H1 (cell line): Measurements from ENCODE around the gene PPY. TPM values are rescaled to one million over a fixed set of nuclear protein-coding genes. Genes with fewer than 3 reads are reported as not detected.

Experiments used
- CTCF ChIA-PET: fragments of 300-600 bp; sonication (Branson Sonifier 250); formaldehyde crosslinking; loops from one replicate; lab custom pipeline; 2021; ENCODE audit not compliant: partially characterized antibody; lab: Charles Lee
- POLR2A ChIA-PET: fragments of 300-600 bp; sonication (Branson Sonifier 250); formaldehyde crosslinking; loops from one replicate; lab custom pipeline; 2021; ENCODE audit warnings: inconsistent platforms; ENCODE audit not compliant: partially characterized antibody; lab: Charles Lee
- DNase-seq, 2 experiments: peaks; one replicate each; pipeline versions ENCODE4 v3.0.0 to v3.0.0-alpha.2; 2010 to 2022; ENCODE audit warnings: low spot score in 2 of 2, low read depth in 1 of 2, mixed read lengths in 1 of 2
- FAIRE-seq: peaks from 2 replicates; lab custom pipeline; 2011; peaks lifted over from hg19 to GRCh38; lab: Jason Lieb, UNC
- H2AFZ ChIP-seq: 2 replicates; pipeline ENCODE4 v1.8.1; 2012; ENCODE audit warnings: low read length, inconsistent platforms
- H2AK5ac ChIP-seq: 2 replicates; pipeline ENCODE4 v1.6.1; 2013; ENCODE audit warnings: low read depth, low read length
- H2BK120ac ChIP-seq: replicated peaks from 2 replicates; pipeline ENCODE3; 2013; ENCODE audit warnings: low read depth, low read length, inconsistent platforms
- H2BK12ac ChIP-seq: 2 replicates; pipeline ENCODE4 v1.6.1; 2013; ENCODE audit warnings: low read depth, low read length
- H2BK15ac ChIP-seq: 2 replicates; pipeline ENCODE4 v1.6.1; 2013; ENCODE audit warnings: low read length
- H2BK20ac ChIP-seq: 2 replicates; pipeline ENCODE4 v1.6.1; 2013; ENCODE audit warnings: low read length
- H2BK5ac ChIP-seq: 2 replicates; pipeline ENCODE4 v1.6.1; 2013; ENCODE audit warnings: low read depth, low read length
- H3K14ac ChIP-seq: 2 replicates; pipeline ENCODE4 v1.6.1; 2013; ENCODE audit warnings: inconsistent platforms; ENCODE audit not compliant: insufficient read length
- H3K18ac ChIP-seq: 2 replicates; pipeline ENCODE4 v1.6.1; 2013; ENCODE audit warnings: low read length; ENCODE audit errors: extremely low read depth
- H3K23ac ChIP-seq: 2 replicates; pipeline ENCODE4 v1.6.1; 2013; ENCODE audit warnings: inconsistent platforms; ENCODE audit not compliant: insufficient read length
- H3K23me2 ChIP-seq: 2 replicates; pipeline ENCODE4 v1.6.1; 2013; ENCODE audit warnings: low read depth, low read length
- H3K27ac ChIP-seq: 2 replicates; pipeline ENCODE4 v1.6.1; 2011; ENCODE audit warnings: low read depth, low read length, inconsistent platforms
- H3K27me3 ChIP-seq, 4 experiments: replicated peaks in 1 of 4; 1 replicate in 1 of 4; 2 replicates in 3 of 4; pipeline versions ENCODE4 v1.6.1 to v1.8.1; 2011 to 2013; ENCODE audit warnings: low read length in 3 of 4, mild to moderate bottlenecking in 3 of 4, inconsistent platforms in 2 of 4, mixed read lengths in 2 of 4, moderate library complexity in 1 of 4; ENCODE audit not compliant: control insufficient read depth in 3 of 4, insufficient read depth in 3 of 4; ENCODE audit errors: extremely low read depth in 1 of 4
- H3K36me3 ChIP-seq, 4 experiments: 2 replicates each; pipeline versions ENCODE4 v1.6.1 to v1.8.1; 2011 to 2013; ENCODE audit warnings: mild to moderate bottlenecking in 4 of 4, low read length in 3 of 4, moderate library complexity in 2 of 4, control low read depth in 1 of 4, inconsistent platforms in 1 of 4; ENCODE audit not compliant: insufficient read depth in 4 of 4, control insufficient read depth in 2 of 4
- H3K4ac ChIP-seq: replicated peaks from 2 replicates; pipeline ENCODE3; 2013; ENCODE audit warnings: low read length, low read depth, mixed read lengths, inconsistent platforms; ENCODE audit not compliant: insufficient read length
- H3K4me1 ChIP-seq, 4 experiments: replicated peaks in 1 of 4; 1 replicate in 1 of 4; 2 replicates in 3 of 4; pipeline versions ENCODE4 v1.6.1 to v1.8.1; 2011 to 2013; ENCODE audit warnings: low read length in 3 of 4, inconsistent platforms in 2 of 4, mixed read lengths in 1 of 4; ENCODE audit not compliant: insufficient read depth in 4 of 4, control insufficient read depth in 3 of 4
- H3K4me2 ChIP-seq, 2 experiments: 2 replicates each; pipeline versions ENCODE4 v1.6.1 to v1.8.1; 2011 to 2013; ENCODE audit warnings: low read depth in 2 of 2, low read length in 2 of 2, control low read depth in 1 of 2, inconsistent platforms in 1 of 2, mild to moderate bottlenecking in 1 of 2; ENCODE audit not compliant: insufficient read depth in 1 of 2
- H3K4me3 ChIP-seq, 4 experiments: fragments of 200-600, 300-600 bp in 1 of 4; sonication (generic), shearing (Covaris generic), sonication (Bioruptor Twin) in 1 of 4; 2 replicates each; pipeline versions ENCODE4 v1.5.1 to v1.8.1; 2011 to 2016; ENCODE audit warnings: low read length in 4 of 4, low read depth in 3 of 4, control low read depth in 2 of 4, inconsistent platforms in 2 of 4, mild to moderate bottlenecking in 2 of 4, mixed read lengths in 1 of 4, moderate library complexity in 1 of 4; ENCODE audit not compliant: insufficient read depth in 2 of 4; ENCODE audit errors: extremely low read depth in 1 of 4
- H3K56ac ChIP-seq: replicated peaks from 2 replicates; pipeline ENCODE3; 2013; ENCODE audit warnings: low read depth, mild to moderate bottlenecking, mixed read lengths, low read length, inconsistent platforms; ENCODE audit not compliant: insufficient read length
- H3K79me1 ChIP-seq: 2 replicates; pipeline ENCODE4 v1.6.1; 2013; ENCODE audit warnings: low read depth, low read length, control low read depth
- H3K79me2 ChIP-seq, 2 experiments: 2 replicates each; pipeline versions ENCODE4 v1.6.1 to v1.8.1; 2012 to 2013; ENCODE audit warnings: low read length in 2 of 2, mild to moderate bottlenecking in 2 of 2, inconsistent platforms in 1 of 2; ENCODE audit not compliant: insufficient read depth in 2 of 2, control insufficient read depth in 1 of 2
- H3K9ac ChIP-seq, 4 experiments: replicated peaks in 1 of 4; 1 replicate in 1 of 4; 2 replicates in 3 of 4; pipeline versions ENCODE4 v1.6.1 to v1.8.1; 2011 to 2013; ENCODE audit warnings: low read depth in 3 of 4, low read length in 3 of 4, control low read depth in 2 of 4, mild to moderate bottlenecking in 2 of 4, moderate library complexity in 2 of 4, inconsistent platforms in 1 of 4; ENCODE audit errors: extremely low read depth in 1 of 4
- H3K9me3 ChIP-seq, 2 experiments: 2 replicates each; pipeline versions ENCODE4 v1.6.1 to v1.8.1; 2012 to 2013; ENCODE audit warnings: mild to moderate bottlenecking in 2 of 2, moderate library complexity in 2 of 2, control low read depth in 1 of 2, inconsistent platforms in 1 of 2, low read depth in 1 of 2, low read length in 1 of 2, mixed read lengths in 1 of 2; ENCODE audit not compliant: insufficient read depth in 2 of 2
- H4K20me1 ChIP-seq, 2 experiments: replicated peaks in 1 of 2; 2 replicates each; pipeline versions ENCODE3 to v1.8.1; 2011 to 2013; ENCODE audit warnings: inconsistent platforms in 2 of 2, low read length in 2 of 2, mild to moderate bottlenecking in 1 of 2; ENCODE audit not compliant: insufficient read depth in 2 of 2, control insufficient read depth in 1 of 2
- H4K5ac ChIP-seq: 2 replicates; pipeline ENCODE4 v1.6.1; 2013; ENCODE audit warnings: low read length, low read depth, mixed read lengths, inconsistent platforms; ENCODE audit not compliant: insufficient read length
- H4K8ac ChIP-seq: 2 replicates; pipeline ENCODE4 v1.8.0; 2013; ENCODE audit warnings: mild to moderate bottlenecking, moderate library complexity, low read length, inconsistent platforms; ENCODE audit not compliant: insufficient read depth; ENCODE audit errors: extremely low read depth
- H4K91ac ChIP-seq: replicated peaks from 2 replicates; pipeline ENCODE3; 2013; ENCODE audit warnings: low read length, mixed read lengths, inconsistent platforms; ENCODE audit not compliant: insufficient read length
- CTCF ChIP-seq, 3 experiments: IDR thresholded peaks; 1 replicate in 2 of 3; 2 replicates in 1 of 3; pipeline versions ENCODE4 v1.5.1 to v1.6.1; 2011; ENCODE audit warnings: low read length in 3 of 3, mild to moderate bottlenecking in 3 of 3, inconsistent platforms in 2 of 3, low read depth in 1 of 3, moderate library complexity in 1 of 3; ENCODE audit not compliant: insufficient read depth in 1 of 3; ENCODE audit errors: control extremely low read depth in 1 of 3
- RAD21 ChIP-seq, 2 experiments: IDR thresholded peaks in 1 of 2; conservative IDR thresholded peaks in 1 of 2; 2 replicates each; pipeline ENCODE4 v1.6.1; 2011; ENCODE audit warnings: low read depth in 2 of 2, low read length in 2 of 2, improper control_type of control experiment in 1 of 2, inconsistent platforms in 1 of 2, mild to moderate bottlenecking in 1 of 2, moderate library complexity in 1 of 2
- SP1 ChIP-seq: IDR thresholded peaks from 2 replicates; pipeline ENCODE4 v1.6.1; 2011; ENCODE audit warnings: low read depth, low read length
- WGBS, 2 experiments: shearing (Covaris generic) in 1 of 2; methylation state at CpG; one replicate each; pipeline versions ENCODE4 v1.1.6 to v1.1.7; 2013 to 2015; ENCODE audit warnings: low lambda C conversion rate in 2 of 2, mixed read lengths in 2 of 2, inconsistent platforms in 1 of 2, low coverage in 1 of 2, missing lambda C conversion rate in 1 of 2; ENCODE audit not compliant: insufficient replicate concordance in 2 of 2, insufficient coverage in 1 of 2, insufficient read length in 1 of 2; ENCODE audit errors: extremely low coverage in 1 of 2, missing lambda C conversion rate in 1 of 2; 5-methylcytosine and 5-hydroxymethylcytosine counted together
- polyA plus RNA-seq, 7 experiments: library from polyadenylated mRNA; depleted of rRNA in 3 of 7; stranded (reverse) in 5 of 7; unstranded in 2 of 7; fragments of >200 nt in 5 of 7; fragments of 200-250 nt in 2 of 7; gene quantifications; 1 replicate in 5 of 7; 2 replicates in 1 of 7; 4 replicates in 1 of 7; pipeline versions ENCODE4 v1.2.1 to v1.2.3, GENCODE V29; 2011 to 2013; ENCODE audit warnings: missing spikeins in 2 of 7, mixed read lengths in 2 of 7
- total RNA-seq: library from RNA; stranded (reverse); fragmentation: NEBNext Ultra II Directional; extraction: Animal tissue kit (Norgen Biotek cat#: 25700); gene quantifications from 2 replicates; pipeline ENCODE4 v1.2.1, GENCODE V29; 2021

Gene PPY
- total and polyA plus RNA-seq, 2 of the 8 experiments (the other 6 are each of a cell fraction or from before 2014, with no cell fraction given): 0.26 TPM; not detected in 1

GRCh38 chr17:43940630-43941029 lies 1.6 kb downstream of the PPY start:
- CTCF ChIA-PET: interaction anchor here (0.6 to 13.3 kb wide), 19 partner anchors 9 to 1145 kb away, joined by 3 to 416 read pairs (median 5); partner anchors contain the start of genes MPP2 and NAGS
- 63% methylated on average over 7 of the region's 7 CpGs; no CpG with 5 or more reads in 1 of the 2 experiments for WGBS, 2 experiments

More at GRCh38 chr17:43940630-43941029, 1.6 kb downstream of the PPY start:
- no peak overlapping the region for H3K4me3 ChIP-seq
- H2AK5ac ChIP-seq: no peak overlapping the region
- no peaks in the 10 kb centered on the region for H4K20me1 ChIP-seq
- H3K9ac ChIP-seq: peak overlapping the region in 1 of 4 experiments; percentile 4; a peak in 1 of 7 replicates
- H2BK12ac ChIP-seq: peak overlapping the region; percentile 60; the same call in 1 of the 2 replicates
- TF ChIP-seq SP1 (no peak), CTCF (IDR thresholded peaks at IDR 0.05; ENCODE audit: control extremely low read depth in 1 of 3, insufficient read depth in 1 of 3, low read depth in 1 of 3, low read length in 3 of 3) (peak; percentile 72 to 83 (median 75)), RAD21 (IDR thresholded peaks at IDR 0.05 in 1 of 2, conservative IDR thresholded peaks at IDR 0.05 in 1 of 2; ENCODE audit: low read depth in 2 of 2, low read length in 2 of 2) (peak; percentile 59 to 74)
- H3K36me3 ChIP-seq: no peaks in the 10 kb centered on the region
- H3K27me3 ChIP-seq: peaks cover 1 to 29% (median 21%) of the 10 kb centered on the region in 4 experiments
- H2BK120ac ChIP-seq: no peak overlapping the region
- H4K8ac ChIP-seq: peak overlapping the region; percentile 51; the same call in 1 of the 2 replicates
- no peak for FAIRE-seq
- no peak overlapping the region for H3K23ac ChIP-seq
- no peaks in the 10 kb centered on the region for H3K79me2 ChIP-seq
- H3K4me1 ChIP-seq: peaks cover 0 to 10% (median 5%) of the 10 kb centered on the region in 4 experiments; a peak in 6 of 7 replicates
- H2AFZ ChIP-seq: no peak overlapping the region
- H3K56ac ChIP-seq: no peak overlapping the region
- no peak overlapping the region for H3K14ac ChIP-seq
- DNase-seq: peak in 1 of 2 experiments; percentile 83
- no peak overlapping the region for H3K4ac ChIP-seq
- POLR2A ChIA-PET: interaction anchor here (1.0 to 1.3 kb wide), 2 partner anchors 17 to 67 kb away, joined by 3 read pairs; no protein-coding TSS in a partner anchor
- H3K4me2 ChIP-seq: no peak overlapping the region
- no peaks in the 10 kb centered on the region; the same call in 1 of the 2 replicates for H3K23me2 ChIP-seq
- H3K79me1 ChIP-seq: no peaks in the 10 kb centered on the region
- H4K5ac ChIP-seq: no peak overlapping the region
- H3K18ac ChIP-seq: no peak overlapping the region
- peak overlapping the region; percentile 81; the same call in 1 of the 2 replicates for H2BK15ac ChIP-seq
- H3K27ac ChIP-seq: no peak overlapping the region
- peak overlapping the region; percentile 72; the same call in 1 of the 2 replicates for H2BK20ac ChIP-seq
- H4K91ac ChIP-seq: peak overlapping the region; percentile 17
- no peak overlapping the region for H2BK5ac ChIP-seq
- H3K9me3 ChIP-seq: no peaks in the 10 kb centered on the region
